Hypothalamus (tissue), 51 donors: Measurements from ENCODE around the gene FGD5.

Experiments
- DNase-seq, 51 donors: peaks; one replicate each; lab custom pipeline; 2025; lab: John Stamatoyannopoulos, UW

Gene FGD5

DNA sequence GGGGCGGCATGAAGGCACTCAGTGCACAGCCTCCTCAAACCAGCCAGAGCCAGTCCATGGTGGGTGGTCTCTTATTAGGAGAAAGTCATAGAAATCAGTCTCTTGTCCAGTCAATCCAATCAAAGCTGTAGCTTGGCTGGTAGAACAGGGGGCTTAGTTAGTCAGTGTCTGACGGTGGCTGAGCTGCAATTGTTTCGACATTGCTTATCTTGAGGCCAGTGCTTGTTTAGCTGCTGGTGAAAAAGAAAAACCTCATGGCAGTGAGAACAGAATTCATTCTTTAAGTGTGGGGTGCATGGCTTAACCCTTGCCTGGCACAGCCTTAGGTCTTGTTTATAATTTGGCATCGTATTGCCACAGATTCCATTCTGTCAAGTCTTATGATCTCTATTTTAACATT, 53.9 kb downstream of the FGD5 start:
- no peak for DNase-seq

DNA sequence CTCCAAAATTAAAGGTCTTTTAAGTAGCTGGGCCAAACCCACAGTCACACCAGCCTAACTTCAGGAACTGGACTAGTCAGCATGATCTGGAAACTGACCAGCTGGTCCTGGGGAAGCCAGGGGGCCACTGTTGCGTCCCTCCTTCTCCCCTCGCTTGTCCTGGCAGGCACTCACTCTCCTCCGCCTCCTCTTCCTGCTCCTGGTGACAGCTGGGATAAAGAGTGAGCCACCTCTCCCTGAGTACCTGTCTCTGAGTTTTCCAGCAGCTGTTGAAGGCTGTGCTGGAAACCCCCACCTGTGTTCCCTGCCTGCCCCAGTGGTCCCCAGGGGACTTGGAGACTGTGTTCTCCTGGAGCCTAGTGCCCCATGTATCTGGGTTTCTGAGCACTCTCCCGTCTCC, 56.0 kb downstream of the FGD5 start:
- DNase-seq: no peak

DNA sequence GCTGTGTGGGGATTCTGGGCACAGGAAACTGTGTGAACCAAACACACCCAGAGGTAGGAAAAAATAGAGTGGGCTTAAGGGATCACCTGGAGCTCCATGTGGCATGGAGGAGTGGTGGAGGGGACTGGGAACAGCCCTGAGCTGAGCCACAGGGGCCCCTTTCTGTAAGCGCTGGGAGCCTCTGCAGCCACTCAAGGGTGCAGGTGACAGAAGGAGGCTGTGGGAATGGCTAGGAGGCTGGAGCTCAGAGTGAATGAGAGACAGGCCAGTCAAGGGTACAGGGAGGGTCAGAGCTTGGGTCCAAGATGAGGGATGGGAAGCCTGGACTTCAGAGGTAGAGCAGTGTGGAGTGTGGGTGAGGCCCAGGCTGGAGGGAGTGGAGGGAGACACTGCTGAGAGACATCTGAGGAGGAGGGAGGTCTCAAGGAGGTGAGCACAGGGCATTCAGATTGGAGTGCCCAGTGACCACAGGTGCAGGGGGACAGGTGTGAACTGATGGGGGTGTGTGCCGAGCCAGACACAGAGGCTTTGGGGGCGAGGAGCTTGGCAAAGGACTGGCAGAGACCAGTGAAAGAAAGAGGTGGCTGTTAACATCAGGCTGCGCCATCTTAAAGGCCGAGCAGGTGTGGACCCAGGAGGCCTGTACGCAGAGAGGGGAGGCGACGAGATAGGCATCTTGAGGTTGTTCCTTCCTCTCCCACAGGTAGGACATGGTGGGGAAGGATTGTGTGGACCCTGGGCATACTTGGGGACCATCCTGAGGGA, 56.8 kb downstream of the FGD5 start:
- DNase-seq: no peak

DNA sequence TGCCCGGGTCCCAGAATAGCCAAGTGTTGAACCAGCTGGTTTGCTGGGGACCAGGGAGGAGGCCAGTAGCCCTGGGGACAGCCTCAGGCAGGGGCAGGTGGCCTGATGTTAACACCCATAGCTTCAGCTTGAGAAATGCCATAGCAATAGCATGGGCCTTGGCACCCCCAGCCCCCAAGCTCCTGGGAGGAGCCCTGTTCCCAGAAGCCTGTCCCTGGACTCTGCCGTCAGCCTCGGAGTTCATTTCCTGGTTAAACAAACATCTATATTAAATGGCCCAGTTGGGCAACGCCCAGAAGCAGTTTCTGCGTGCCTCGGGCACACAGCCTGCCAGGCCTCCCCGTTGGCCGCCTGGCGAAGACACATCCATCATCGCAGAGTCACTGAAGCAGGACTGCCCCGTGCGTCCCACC, 58.2 kb downstream of the FGD5 start:
- no peak for DNase-seq

DNA sequence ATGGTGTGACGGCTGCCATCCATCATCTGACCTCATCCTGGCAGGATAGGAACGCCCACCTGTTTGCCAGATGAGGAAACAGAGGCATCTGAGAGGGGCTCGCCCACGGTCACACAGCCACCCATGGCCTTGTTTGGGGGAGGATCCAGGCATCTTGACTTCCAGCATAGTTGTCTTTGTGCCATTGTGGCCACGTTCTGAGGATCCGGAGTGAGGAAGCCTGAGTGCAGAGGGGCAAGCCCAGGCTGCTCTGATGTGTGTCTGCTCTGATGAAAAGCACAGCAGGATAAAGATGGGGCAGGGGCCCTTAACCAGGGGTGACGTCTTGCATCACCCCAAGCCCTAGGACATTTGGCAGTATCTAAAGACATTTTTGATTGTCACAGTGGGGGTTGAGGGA, 58.7 kb downstream of the FGD5 start:
- no peak for DNase-seq

DNA sequence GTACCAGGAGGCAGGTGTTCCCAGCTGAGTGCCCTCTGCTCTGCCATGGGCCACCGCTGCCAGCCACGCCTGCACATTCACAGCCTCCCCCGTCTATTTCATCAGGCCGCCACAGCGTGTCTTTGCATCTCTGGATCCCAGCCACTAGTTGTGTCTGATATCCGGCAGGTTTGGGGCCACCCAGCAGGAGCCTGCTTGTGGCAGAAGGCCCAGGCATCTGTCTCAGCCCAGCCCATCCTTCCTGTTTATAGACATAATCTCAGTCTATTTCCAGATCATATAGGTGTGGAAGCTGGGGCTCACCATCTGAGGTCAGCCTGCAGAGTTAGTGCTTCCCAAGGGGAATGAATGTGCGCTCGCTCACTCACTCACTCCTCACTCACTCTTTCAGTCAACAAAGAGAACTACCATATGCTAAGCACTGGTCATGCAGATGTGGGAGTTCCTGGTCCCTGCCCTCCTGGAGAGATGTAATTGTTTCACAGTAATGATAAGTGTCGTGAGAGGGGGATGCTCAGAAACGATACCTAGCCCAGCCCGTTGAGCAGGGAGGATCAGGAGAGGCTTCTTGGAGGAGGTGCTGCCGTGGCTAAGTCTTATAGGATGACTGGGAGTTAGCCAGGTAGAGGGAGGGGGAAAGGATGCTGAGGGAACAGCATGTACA, 60.6 kb downstream of the FGD5 start:
- no peak for DNase-seq

DNA sequence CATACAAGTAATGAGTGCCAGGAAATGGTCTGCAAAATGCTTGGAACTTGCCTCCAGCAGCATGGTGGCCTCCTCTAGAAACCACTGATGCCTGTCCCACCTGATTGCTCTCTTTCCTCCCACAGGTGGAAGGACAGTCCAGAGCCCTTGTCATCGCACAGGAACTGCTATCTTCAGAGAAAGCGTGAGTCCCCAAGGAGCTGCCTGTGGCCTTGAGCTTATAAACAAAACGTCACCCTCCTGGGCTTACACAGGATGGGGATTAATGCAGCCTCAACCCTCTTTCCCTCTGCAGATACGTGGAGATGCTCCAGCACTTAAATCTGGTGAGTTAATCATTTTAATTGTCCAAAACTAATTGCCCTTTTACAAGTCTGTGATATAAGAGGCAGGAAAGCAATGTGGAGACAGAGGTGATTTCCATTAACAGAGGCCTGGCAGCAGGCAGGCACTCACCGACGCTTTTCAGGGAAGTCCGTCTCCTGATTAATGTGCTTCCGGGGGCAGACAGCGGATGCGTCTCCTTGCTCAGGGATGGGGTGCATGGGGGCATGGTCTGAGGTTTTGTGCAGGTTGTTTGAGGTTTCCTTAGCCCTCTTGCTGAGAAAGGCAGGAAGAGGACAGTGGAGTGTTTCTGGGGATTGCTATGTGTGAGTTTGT, 61.8 kb downstream of the FGD5 start:
- DNase-seq: no peak

DNA sequence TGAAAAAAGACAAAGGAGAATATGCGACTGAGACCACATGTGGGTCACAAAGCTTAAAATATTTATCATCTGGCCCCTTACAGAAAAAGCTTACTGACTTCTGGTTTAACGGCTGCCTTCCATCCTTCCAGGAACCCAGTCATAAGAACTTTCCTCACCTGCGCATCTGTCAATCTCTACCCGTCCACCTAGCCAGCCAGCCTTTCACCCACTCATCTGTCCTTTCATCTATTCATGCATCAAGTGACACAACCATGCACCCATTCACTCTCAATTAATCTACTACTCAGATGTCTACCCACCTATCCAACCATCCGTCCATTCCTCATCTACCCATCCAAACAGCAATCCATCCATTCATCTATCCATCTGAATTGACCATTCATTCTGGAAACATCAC, 64.5 kb downstream of the FGD5 start:
- no peak for DNase-seq

DNA sequence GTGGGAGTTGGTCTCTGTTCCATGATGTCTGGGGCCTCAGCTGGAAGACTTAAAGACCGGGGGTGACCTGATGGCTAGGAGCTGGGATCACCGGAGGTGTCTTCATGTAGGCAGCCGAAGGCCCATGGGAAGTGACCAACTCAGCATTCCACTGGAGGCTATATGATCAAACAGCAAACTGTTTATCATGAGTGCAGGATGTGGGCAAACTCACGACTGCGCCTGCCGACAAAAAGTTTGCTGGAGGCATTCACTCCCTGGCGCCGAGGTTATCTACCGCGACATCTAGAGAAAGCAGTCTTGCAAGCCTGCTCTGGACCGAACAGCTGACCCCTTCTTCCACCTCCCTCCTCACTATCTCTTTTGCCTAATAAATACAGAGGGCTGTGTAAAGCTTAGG, 65.9 kb downstream of the FGD5 start:
- DNase-seq: no peak

DNA sequence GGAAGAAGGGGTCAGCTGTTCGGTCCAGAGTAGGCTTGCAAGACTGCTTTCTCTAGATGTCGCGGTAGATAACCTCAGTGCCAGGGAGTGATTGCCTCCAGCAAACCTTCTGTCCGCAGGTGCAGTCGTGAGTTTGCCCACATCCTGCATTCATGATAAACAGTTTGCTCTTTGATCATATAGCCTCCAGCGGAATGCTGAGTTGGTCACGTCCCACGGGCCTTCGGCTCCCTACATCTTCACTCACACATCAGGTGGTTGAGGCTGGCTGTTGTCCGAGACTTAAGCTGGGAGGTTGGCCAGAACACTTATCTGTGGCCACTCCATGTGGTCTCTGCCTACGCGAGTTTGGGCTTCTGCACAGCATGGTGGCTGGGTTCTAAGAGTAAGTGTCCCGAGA, 66.5 kb downstream of the FGD5 start:
- DNase-seq: no peak

DNA sequence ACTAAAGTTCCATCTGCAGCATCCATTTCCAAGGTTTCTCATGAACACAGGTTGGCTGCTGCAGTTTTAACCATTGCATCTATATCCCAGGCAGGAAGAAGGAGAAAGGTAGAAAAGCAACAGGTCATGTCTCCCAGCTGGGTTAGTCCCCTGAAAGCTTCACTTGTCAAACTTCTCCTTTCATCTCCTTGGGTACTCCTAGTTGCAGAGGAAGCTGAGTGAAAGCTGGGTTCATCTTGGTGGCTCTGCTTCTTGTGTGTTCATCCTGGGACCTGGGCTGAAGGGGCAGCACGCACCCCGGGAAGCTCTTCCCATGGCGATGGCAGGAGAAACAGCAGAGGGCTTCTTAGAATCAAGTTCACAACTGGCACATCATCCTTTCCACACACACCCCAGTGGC, 67.3 kb downstream of the FGD5 start:
- DNase-seq: no peak

DNA sequence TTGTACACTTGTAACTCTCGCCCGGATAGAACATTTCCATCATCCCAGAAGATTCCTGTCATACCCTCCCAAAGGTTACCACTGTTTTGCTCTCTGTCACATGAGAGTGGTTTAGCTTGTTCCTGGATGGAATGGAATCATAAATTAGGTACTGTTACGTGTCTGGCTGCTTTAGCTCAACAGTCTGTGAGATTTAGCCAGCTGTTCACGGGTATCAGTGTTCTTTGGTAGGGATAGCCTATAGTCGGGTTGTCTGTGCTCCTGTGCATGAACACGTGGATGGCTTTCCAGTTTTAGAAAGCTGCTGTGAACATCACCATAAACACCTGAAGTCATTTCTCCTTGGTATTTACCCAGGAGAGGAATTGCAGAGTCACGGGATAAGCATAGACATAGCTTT, 70.4 kb downstream of the FGD5 start:
- no peak for DNase-seq

DNA sequence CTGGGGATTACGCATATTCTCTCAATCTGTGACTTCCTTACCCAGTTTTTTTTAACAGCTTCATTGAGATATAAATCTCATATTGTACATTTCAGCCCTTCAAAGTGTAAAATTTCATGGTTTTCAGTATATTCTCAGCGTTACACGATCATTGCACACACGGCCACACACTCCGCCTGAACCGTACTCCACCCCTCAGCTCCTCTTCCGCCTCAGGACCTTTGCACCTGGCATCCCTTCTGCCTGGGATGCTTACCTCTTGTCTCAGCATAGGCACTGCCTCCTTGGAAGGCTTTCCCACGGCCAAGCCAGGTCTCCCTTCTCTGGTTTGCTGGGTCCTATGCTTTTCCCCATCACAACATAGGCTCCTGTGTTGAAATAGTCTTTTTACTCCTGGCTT, 71.2 kb downstream of the FGD5 start:
- DNase-seq: no peak

DNA sequence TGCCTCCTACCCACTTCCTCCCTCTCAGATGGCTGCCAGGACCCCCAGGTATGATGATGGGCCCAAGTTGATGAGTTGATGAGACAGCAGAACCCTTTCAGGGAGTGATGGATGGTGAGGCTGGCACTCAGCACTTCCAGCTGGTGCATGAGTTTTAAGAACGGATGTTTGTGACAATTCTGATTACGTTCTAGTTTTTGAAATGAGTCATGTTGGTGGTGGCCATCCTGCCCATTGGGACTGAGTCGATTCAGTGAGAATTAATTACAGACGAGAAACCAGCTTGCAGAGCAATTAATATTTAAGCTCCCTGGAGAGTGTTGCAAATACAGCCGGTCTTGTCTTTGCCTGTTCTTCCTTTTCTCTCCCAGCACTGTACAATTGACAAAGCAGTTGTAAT, 71.7 kb downstream of the FGD5 start:
- no peak for DNase-seq

DNA sequence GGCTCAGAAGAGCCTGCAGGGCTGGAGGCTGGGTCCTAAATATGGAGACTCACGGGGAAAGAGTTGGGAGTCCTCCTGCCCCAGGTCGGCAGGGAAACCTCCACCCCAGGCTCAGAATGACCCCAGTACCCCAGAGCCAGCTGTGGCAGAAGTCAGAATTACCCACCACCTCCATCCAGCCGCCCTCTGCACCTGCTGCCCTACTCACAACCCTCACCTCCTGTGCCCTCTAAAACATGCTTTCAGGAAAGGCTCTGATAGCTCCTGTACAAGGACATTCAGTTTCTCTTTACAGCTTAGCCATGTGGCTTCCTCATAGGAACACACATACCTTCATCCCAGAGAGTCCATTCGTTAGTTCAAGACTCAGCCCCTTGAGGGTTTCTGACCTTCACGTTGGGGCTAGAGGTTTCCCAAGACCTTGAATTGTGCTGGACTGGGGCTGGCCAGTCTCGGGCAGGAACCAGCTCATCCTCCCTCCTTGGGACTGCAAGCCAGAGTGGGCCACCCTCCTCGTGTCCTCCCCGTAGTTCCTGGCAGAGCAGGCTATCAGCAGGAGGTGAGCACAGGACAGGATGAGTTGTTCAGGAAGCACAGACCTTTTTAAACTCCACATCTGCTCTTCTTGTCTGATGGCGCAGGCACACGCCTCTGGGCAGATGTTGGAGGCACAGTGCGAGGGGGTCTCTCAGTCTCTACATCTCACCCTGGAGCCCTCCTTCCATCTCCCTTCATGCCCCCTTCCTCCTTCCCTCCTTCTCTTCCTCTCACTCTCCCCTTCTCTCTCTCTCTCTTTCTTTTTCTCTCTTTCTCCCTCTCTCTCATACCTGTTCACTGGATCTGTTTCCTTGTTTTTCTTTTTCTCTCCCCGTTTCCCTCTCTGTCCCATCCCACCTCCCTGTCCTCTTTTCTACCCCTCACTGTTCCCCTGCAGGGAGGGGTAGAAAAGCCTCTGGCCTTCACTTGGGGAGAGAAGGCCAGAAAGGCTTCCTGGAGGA, 72.7 kb downstream of the FGD5 start:
- DNase-seq: no peak

DNA sequence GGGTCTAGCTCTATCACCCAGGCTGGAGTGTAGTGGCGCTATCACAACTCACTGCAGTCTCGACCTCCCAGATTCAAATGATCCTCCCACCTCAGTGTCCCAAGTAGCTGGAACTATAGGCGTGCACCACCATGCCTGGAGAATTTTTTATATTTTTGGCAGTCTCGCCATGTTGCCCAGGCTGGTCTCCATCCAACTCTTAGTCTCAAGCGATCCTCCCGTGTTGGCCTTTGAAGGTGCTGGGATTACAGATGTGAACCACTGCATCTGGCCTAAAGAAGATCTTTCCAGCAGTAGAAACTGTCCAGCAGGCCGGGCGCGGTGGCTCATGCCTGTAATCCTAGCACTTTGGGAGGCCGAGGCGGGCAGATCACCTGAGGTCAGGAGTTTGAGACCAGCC, 73.5 kb downstream of the FGD5 start:
- no peak for DNase-seq

DNA sequence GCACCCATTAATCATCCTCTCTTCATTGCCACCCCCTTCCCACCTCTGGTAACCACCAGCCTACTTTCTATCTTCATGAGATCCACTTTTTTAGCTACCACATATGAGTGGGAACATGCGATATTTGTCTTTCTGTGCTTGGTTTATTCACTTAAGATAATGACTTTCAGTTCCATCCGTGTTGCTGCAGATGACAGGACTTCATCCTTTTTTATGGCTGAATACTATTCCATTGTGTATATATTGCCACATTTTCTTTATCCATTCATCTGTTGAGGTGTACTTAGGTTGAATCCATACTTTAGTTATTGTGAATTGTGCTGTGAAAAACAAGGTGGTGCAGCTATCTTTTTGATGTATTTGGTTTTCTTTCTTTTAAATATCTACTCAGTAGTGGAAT, 75.3 kb downstream of the FGD5 start:
- no peak for DNase-seq

DNA sequence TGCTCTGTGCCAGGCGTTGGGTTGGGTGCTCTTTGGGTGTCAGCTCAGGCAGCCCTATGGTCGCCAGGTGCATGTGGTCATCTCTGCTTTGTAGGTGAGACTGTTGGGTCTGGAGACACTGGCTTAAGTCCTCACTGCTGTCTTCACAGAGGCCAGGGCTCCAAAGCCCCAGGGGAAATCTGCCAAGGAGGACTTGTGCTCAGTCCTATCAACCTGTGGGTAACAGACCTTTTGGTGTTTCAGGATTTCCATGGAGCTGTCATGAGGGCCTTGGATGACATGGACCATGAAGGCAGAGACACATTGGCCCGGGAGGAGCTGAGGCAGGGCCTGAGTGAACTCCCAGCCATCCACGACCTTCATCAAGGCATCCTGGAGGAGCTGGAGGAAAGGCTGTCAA, 78.5 kb downstream of the FGD5 start:
- no peak for DNase-seq

DNA sequence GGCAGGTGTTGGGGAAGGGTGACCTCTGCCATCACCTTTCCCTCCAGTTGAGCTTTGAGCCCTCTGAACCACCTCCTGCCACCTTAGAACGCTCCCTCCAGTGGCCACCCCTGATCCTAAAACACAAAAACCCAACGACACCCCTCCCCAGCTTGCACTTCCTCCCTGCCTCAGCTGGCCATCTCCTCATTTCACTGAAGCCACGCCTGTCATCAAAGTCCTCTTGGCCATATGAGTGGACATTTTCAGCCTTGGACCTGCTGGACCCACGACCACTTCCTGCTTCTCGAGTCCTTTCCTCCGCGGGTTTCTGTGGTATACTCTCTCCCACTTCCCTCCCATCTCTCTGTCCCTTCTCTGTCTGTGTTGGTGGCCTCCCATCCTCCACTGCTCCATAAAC, 80.2 kb downstream of the FGD5 start:
- DNase-seq: no peak

DNA sequence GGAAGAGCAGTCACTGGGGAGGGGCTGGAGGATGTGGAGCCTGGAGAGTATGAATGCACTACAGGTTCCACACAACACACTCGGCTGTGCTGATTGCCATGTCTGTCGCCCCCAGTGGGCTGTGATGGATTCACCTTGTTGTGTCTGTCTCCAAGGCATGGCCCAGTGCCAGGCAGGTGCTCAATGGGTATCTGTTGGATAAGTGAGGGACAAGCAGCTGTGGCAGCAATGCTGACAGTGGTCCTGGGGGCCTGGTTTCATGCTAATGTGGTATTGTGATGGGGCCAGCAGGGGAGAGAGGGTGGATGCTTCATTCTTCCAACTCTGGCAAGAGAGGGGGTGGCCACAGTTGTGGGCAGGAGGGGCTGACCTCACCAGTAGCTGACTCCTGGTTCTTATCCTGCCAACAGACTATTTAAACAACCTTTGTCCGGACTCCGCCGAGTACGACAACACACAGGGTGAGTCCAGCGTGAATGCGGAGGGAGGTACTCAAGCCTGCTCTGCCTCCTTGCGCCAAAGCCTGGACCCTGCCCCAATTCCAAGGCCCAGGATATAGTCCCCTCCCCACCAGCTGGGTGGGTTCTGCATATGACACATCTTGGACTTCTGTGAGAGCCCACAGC, 81.3 kb downstream of the FGD5 start:
- no peak for DNase-seq
